Activated CD8-positive, alpha-beta memory T cell treated with anti-CD3 and anti-CD28 coated beads for 1 hour (primary cell): ENCODE measurements around the gene ATP10A.

Source experiments
- DNase-seq, 2 donors: peaks; one replicate each; pipeline ENCODE4 v3.0.0-alpha.2; 2020; ENCODE audit warnings: low read depth in 1 of 2; ENCODE audit errors: extremely low read depth in 1 of 2

Gene ATP10A

DNA sequence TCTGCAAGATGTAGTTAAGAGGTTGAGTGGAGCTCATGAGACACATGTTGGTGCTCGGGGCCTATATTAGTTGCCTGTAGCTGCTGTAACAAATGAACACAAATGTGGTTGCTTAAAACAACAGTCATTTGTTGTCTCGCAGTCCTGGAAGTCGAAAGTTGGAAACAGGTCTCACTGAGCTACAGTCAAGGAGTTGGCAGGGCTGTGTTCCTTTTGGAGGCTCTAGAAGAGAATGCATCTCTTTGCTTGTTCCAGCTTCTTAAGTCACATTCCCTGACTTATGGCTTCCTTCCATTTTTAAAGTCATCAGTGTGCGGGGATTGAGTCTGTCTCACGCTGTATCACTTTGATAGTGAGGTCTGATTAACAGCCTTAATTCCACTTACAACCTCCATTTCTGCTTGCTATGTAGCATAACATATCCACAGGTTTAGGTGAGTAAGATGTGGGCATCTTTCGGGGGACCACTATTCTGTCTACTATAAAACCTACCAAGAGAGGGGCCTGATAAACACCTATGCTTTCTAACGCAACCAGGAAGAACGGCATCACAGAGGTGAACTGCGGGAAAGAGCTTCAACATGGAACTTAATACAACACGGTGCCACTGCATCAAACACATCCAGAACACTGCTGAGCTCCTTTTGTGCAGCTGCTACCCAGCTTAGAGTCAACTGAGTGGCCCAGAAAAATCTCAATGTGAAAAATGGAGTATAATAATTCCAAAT is 119.4 kb downstream of the ATP10A start:
- DNase-seq: no peak

DNA sequence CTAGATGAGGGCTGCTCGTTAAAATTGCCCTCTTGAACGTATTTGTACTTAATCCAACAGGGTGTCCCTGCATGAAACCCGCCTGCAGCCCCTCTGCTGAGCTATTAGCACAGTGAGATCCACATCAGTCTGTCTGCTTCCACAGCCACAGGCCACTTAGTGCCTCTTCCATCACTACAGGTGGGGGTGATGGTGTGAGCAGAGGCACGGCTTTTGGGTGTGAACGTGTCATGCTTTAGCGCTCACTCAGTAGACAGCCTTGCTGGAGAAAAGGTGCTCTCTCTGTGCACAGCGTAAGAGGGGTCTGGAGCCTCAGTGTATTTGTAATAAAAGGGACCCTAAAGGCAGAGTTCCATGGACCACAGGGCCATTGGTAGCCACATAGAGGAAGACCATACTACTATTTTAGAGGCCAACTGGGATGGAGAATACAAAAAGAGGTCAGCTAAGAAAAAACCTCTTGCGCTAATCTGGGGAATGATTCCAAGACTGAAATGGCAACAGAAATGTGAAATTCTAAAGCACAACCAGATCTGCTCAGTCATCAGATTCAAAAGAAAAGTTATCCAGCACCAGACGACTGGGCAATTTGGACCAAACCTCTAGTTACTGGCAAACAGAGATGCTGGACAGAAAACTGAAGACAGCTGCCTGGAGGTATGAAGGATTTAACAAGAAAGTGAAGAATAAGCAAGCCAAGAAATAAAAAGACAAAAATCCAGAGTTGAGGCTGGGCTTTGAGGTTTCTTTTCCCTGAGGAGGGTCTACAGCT is 120.2 kb downstream of the ATP10A start:
- DNase-seq: no peak

- DNase-seq: no peak
These were observed 120.9 kb downstream of the ATP10A start for GRCh38 chr15:25742041-25742730.

- no peak for DNase-seq
These were observed 121.9 kb downstream of the ATP10A start for GRCh38 chr15:25741256-25741580.

DNA sequence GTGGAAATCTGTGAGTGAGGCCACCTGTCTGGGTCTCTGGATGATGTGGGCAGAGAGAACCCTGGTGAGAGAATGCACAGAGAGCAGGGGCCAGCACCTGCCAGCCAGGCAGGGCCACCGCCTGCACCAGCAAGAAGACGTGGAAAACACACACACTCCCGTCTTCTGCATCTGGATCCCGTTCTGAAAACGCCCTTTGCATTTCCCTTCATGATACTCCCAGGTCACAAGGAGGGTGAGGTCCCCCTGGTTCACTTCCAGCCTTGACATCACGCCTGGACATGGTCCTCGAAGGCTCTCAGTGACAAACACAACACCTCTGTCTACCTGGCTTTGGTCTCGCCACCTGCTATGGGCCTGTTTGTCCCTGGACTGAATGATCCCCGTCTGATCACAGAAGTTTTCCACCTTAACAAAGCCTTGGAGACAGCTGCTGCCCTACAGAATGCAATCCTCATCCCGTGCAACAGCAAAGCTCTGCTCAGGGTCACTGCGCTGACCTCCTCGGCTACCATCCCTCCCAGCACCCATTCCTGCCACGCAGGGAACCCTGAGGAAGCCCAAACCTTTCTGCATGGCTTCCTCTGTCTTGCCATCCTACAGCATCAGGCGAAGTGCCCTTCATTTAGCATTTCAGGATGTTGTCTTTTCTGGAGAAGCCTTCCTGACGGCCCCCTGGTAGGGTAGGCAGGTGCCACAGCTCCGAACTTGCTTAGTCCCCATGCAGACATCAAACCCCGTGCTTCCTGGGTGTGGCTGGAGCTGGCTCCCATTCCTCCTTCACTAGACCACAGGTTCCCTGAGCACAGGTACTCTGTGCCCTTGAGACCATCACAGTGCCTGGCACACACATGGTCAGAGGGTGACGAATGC is 122.5 kb downstream of the ATP10A start:
- DNase-seq: no peak

DNA sequence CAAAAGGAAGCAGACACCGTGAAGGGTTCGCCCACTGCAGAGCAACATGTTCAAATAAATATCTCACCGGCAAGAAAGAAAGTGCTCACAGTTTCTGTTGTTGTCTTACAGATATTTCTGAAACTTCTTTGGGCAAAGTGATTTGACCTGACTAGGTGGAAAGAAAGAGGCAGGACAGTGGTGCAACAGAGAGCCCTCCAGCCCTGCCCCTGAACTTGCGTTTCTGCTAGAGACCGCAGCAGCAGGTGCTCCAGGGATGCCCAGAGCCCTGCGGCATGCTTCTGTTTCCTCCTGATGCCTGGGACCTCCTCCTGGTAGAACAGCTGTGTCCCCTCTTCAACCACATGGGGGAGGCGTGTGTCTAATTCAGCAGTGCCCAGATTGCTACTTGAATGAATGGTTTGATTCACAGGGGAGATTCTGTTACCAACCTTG is 123.4 kb downstream of the ATP10A start:
- DNase-seq: peak in 1 of 2 donors; percentile 11

DNA sequence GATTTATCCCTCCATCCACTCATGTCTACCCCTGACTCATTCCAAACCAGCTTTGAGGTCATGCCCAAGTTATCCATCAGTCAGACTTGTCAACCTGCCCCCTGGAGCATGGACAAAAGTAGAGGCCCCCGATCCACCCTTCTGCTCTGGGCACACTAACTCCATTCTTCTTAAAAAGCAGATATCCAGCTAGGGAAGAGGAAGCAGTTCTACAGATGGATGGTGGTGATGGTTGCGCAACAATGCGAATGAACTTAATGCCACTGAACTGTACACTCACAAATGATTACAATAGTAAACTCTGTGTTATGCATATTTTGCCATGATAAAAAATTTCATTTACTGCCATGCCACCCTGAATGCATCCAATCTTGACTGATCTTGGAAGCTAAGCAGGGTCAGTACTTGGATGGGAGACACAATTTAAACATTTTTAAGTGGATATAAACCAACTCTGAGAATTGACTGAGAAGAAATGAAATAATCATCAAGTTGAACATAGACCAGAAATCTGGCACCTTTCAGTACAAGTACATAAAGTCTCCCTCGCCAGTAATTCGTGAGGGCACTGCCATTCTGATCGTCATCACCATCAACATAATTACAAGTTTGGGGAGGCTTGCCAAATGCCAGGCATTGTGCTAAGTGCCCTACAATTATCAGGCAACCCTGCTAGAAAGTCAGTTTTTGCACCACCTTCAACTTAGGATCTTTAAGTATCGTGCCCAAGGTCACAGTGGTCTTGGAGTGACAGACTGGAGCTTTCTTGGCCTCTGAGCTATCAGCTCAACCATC is 124.8 kb downstream of the ATP10A start:
- no peak for DNase-seq

DNA sequence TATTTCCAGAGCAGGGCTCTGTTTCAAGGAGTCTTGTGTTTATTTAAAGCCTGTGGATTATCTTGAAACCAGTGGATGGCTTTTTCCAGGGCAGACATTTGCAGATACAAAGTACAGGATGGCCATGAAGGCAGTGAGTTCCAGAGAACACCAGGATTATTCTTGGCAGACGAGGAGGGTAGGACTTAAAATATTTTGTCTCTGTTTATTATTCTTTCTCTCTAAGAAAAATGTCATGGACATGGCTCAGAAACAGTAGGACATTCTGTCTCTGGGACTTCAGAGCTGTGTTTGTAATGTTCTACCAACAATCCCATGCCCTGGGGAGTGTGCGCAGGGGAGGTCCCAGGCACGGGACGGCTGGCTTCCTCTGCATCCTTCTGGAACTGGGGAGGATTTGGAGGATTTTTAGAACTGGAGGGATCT is 125.9 kb downstream of the ATP10A start:
- DNase-seq: no peak

GRCh38 chr15:25736461-25736860 is 126.7 kb downstream of the ATP10A start:
- DNase-seq: no peak

DNA sequence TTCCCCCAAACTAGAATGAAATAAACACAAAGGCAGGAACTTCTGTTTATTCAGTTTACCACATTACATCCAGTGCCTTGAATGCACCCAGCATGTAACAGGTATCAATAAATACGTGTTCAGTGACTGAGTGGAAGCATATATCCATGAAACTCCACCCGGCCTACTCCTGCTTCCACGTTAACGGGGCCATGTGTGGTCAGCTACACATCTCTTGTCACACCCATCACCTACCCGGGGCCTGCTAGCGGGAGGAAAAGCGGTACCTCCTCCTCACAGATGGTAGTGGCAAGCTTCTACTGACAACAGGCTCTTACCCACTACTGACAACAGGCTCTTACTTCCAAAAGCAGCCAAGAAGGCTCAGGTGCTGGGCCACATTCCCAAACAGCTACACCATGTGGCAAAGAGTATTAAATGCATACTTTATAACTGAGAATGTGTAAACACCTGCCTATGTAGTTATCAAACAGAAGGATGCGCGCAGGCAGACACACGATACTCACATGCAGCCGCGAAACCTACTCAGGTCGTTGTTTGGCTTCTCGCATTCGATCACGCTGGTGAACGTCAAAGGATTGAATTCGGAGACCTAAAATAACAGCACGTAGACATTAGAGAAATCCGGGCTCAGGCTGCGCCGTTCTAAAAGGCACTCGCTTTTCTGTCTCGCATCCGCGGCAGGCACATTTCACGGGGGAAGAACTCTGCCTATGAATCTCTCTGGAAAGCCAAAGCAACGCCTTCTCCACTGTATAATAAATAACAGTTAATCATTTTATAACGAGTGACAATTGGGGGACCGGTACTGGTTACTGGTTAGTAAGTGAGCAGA is 127.4 kb downstream of the ATP10A start:
- DNase-seq: no peak

GRCh38 chr15:25734680-25735355 is 128.3 kb downstream of the ATP10A start:
- no peak for DNase-seq

DNA sequence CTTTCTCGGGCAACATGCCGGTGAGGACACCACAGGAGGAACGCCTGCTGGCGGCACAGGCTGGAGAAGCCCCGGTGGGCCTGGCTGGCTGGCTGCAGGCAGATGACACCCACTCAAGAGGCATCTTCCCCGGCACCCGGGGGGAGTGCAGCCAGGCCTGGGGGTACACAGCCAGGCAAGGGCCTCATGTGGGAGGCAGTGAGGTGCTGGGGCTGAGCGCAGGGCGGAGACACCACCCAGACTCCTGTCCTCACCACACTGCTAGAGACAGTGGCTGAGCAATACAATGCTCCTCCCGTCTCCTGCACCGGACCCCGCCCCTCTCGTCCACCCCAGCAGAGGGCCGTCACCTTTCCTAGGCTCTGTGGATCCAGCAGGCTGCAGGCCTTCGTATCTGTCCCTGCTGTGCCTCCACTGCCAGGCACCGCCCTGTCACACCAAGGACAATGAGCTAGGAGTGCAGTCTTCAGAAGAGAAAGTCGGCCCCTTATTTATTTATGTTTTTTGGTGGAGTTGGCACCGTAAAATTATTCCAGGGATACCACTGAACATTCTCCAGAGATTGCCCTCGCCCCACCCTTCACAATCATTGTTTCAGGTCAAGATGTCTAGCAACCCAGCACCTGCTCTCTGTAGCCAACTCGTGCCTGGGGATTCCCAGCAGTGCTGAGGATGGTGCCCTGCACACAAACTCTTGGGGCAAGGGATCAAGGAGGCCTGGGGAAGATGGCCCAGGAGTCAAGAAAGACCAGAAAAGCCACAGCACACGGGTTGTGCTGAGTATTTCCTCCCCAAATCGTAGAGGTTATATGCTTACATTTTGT is 129.1 kb downstream of the ATP10A start:
- DNase-seq: no peak

GRCh38 chr15:25733036-25733855 is 129.9 kb downstream of the ATP10A start:
- no peak for DNase-seq

- no peak for DNase-seq
These were observed 130.9 kb downstream of the ATP10A start for GRCh38 chr15:25732191-25732590.

GRCh38 chr15:25731411-25731810 is 131.7 kb downstream of the ATP10A start:
- no peak for DNase-seq

- no peak for DNase-seq
These were observed 132.2 kb downstream of the ATP10A start for GRCh38 chr15:25730918-25731317.

DNA sequence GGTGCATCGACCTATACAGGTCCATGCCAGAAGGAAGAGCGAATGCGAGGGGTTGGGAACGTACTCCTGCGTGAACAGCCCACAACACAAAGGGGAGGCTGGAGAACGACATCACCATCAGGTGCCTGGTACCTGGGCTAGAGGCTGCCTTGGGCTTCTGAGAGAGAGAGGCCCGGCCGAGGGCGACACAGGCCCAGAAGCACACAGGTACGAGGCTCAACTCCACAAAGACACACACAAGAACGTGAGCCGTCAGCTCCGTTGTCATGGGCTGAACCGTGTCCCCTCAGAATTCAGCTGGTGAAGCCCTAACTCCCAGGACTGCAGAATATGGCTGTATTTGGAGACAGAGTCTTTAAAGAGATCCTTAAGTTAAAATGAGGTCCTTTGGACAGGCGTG is 134.3 kb downstream of the ATP10A start:
- DNase-seq: no peak
